ENCODE results near the gene VMO1.

Gene VMO1

DNA sequence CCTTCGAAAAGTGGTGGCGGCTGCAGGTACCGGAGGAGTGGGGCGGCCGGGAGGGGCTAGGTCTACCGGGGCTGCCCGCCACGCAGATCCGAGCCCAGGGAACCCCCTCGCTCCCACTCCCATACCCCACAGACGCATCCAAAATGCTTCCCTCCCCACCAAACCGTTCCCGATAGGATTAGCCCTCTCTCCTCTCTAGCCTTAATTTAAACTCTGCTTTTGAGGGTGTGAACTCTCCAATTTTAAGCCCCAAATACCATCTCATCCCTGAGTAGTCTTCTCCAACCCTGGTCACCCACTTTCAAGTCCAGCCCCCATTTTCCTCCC is 46.2 kb downstream of the VMO1 start:
- TF ChIP-seq EZH2 (optimal IDR thresholded peaks at IDR 0.05; ENCODE audit: low read depth, low read length) (no peak), CTCF (IDR thresholded peaks at IDR 0.05; ENCODE audit: low read length) (no peak), EZH2phosphoT487 (IDR thresholded peaks at IDR 0.05; ENCODE audit: low read length) (no peak)
- Histone ChIP-seq H3K36me3 (replicated peaks; ENCODE audit: insufficient read depth, low read length) (no peaks in the 10 kb centered on the region), H3K27me3 (replicated peaks; ENCODE audit: insufficient read depth, low read length) (peaks cover 16% of the 10 kb centered on the region; the same call in 1 of the 2 replicates), H3K9ac (ENCODE audit: low read length) (no peak overlapping the region), H3K9me2 (replicated peaks; ENCODE audit: insufficient read depth, low read length) (no peaks in the 10 kb centered on the region), H4K20me1 (ENCODE audit: insufficient read depth, low read length) (no peaks in the 10 kb centered on the region), H3K27ac (ENCODE audit: low read length) (no peak overlapping the region), H2AFZ (ENCODE audit: low read length) (no peak overlapping the region), H3K4me1 (ENCODE audit: low read length) (peaks cover 10% of the 10 kb centered on the region), H3K79me2 (ENCODE audit: low read length) (no peaks in the 10 kb centered on the region), H3F3A (ENCODE audit: insufficient read depth, low read length) (peaks cover 10% of the 10 kb centered on the region), H3K4me2 (ENCODE audit: low read depth, low read length) (peak overlapping the region; percentile 100; the same call in 1 of the 2 replicates), H3K4me3 (ENCODE audit: low read length) (peak overlapping the region; percentile 88; the same call in 1 of the 2 replicates), H3K9me3 (replicated peaks; ENCODE audit: insufficient read depth, low read length) (no peaks in the 10 kb centered on the region)
- DNase-seq, result no peak

DNA sequence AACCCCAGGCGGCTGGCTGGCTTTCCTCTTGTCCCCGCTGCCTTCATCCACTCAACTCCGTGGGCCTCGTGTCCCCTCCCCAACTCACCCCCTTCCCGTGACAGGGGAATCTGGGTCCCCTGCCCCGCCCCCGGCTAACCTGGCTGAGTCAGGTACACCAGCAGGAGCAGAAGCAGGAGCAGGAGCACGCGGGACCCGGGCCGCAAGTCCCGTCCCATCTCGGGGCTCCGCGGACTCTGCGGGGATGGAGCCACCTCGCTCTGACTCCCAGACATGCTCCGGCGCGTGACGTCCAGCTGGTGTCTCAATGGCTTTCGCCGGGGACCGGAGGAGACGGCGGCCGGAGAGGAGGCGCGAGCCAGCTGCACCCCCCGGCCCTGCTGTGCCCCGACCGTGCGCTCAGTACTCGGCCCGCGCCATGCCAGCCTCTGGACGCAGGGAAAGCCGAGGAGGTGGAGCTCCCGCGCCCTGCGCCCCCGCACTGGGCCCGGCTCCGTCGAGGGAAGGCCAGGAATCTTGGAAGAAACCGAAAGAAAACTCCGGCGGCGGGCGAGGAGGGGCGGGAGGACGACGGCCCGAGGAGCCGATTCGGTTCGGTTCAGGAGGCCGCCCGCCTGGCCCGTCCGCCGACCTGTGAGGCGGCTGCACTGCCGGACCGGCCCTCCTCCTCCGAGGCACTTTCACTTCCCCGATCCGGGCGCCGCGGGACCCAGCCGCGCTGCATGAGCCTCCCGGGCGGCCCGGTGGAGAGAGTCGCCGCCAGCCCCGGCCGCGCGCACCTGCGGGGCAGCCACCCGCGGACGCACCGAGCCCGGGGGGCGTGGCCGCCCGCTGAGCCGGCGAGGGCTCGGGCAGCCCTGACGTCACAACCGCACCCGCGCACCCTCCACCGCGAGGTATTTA is 46.8 kb downstream of the VMO1 start, which contains the start of the genes CXCL16 and ZMYND15:
Gene CXCL16, minus strand, starts transcription at position 807 of the 903 bp plus-strand sequence. Its CDS starts 589 bp downstream, at position 218.
Gene ZMYND15, plus strand, starts transcription at position 712 of the 903 bp plus-strand sequence. CDS start 716 bp downstream, outside the sequence.
- TF ChIP-seq EZH2 (optimal IDR thresholded peaks at IDR 0.05; ENCODE audit: low read depth, low read length) (no peak), CTCF (IDR thresholded peaks at IDR 0.05; ENCODE audit: low read length) (no peak), EZH2phosphoT487 (IDR thresholded peaks at IDR 0.05; ENCODE audit: low read length) (no peak)
- Histone ChIP-seq H3K27me3 (replicated peaks; ENCODE audit: insufficient read depth, low read length) (peaks cover 16% of the 10 kb centered on the region; the same call in 1 of the 2 replicates), H3F3A (ENCODE audit: insufficient read depth, low read length) (peaks cover 10% of the 10 kb centered on the region), H3K36me3 (replicated peaks; ENCODE audit: insufficient read depth, low read length) (no peaks in the 10 kb centered on the region), H3K4me3 (ENCODE audit: low read length) (peak within 1 kb of the TSS; percentile 88), H4K20me1 (ENCODE audit: insufficient read depth, low read length) (no peaks in the 10 kb centered on the region), H3K9ac (ENCODE audit: low read length) (peak within 1 kb of the TSS; percentile 67), H3K4me1 (ENCODE audit: low read length) (peaks cover 10% of the 10 kb centered on the region), H3K4me2 (ENCODE audit: low read depth, low read length) (peak within 1 kb of the TSS; percentile 100), H3K9me3 (replicated peaks; ENCODE audit: insufficient read depth, low read length) (no peaks in the 10 kb centered on the region), H2AFZ (ENCODE audit: low read length) (peak within 1 kb of the TSS; percentile 99), H3K79me2 (ENCODE audit: low read length) (no peaks in the 10 kb centered on the region), H3K27ac (ENCODE audit: low read length) (no peak within 1 kb of the TSS), H3K9me2 (replicated peaks; ENCODE audit: insufficient read depth, low read length) (no peaks in the 10 kb centered on the region)
- peak; percentile 67 for DNase-seq

- peak; percentile 49 for DNase-seq
- no peak overlapping the region for H3K27ac ChIP-seq (ENCODE audit: low read length)
Measured at GRCh38 chr17:4738136-4739121, 47.7 kb downstream of the VMO1 start.

More at GRCh38 chr17:4738136-4739121, 47.7 kb downstream of the VMO1 start:
- peaks cover 16% of the 10 kb centered on the region; the same call in 1 of the 2 replicates for H3K27me3 ChIP-seq (replicated peaks; ENCODE audit: insufficient read depth, low read length)
- H2AFZ ChIP-seq (ENCODE audit: low read length), result peak overlapping the region; percentile 99
- H3K36me3 ChIP-seq (replicated peaks; ENCODE audit: insufficient read depth, low read length), result no peaks in the 10 kb centered on the region
- TF ChIP-seq EZH2 (optimal IDR thresholded peaks at IDR 0.05; ENCODE audit: low read depth, low read length) (no peak), EZH2phosphoT487 (IDR thresholded peaks at IDR 0.05; ENCODE audit: low read length) (no peak)
- H3K4me1 ChIP-seq (ENCODE audit: low read length), result peaks cover 12% of the 10 kb centered on the region
- peak overlapping the region; percentile 88 for H3K4me3 ChIP-seq (ENCODE audit: low read length)
- peak overlapping the region; percentile 67; the same call in 1 of the 2 replicates for H3K9ac ChIP-seq (ENCODE audit: low read length)
- peaks cover 10% of the 10 kb centered on the region for H3F3A ChIP-seq (ENCODE audit: insufficient read depth, low read length)
- peak overlapping the region; percentile 100 for H3K4me2 ChIP-seq (ENCODE audit: low read depth, low read length)
- no peaks in the 10 kb centered on the region for H4K20me1 ChIP-seq (ENCODE audit: insufficient read depth, low read length)
- H3K79me2 ChIP-seq (ENCODE audit: low read length), result no peaks in the 10 kb centered on the region
- H3K9me3 ChIP-seq (replicated peaks; ENCODE audit: insufficient read depth, low read length), result no peaks in the 10 kb centered on the region
- H3K9me2 ChIP-seq (replicated peaks; ENCODE audit: insufficient read depth, low read length), result no peaks in the 10 kb centered on the region

Measured in MM.1S (cell line).